ENCODE measurements around the gene SRR.

SRR gene

DNA sequence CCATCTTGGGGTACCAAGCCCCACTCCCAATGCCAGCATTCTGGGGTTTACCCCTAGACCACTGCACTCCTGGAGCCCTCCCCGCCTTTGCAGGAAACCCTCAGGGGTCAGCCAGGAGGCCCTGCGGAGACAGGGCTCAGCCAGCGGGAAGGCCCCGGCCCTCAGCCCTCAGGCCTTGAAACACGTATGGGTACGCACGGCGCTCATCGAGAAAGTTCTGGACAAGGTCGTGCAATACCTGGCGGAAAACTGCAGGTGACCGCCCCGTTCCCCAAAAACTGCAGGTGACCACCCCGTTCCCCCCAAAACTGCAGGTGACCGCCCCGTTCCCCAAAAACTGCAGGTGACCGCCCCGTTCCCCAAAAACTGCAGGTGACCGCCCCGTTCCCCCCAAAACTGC, 58.3 kb downstream of the SRR start:
- DNase-seq (ENCODE audit: low spot score) = no peak
- Histone ChIP-seq H3K14ac (ENCODE audit: low read length) (no peak overlapping the region), H3K4ac (ENCODE audit: low read length) (no peak overlapping the region), H3K27me3 (ENCODE audit: control insufficient read depth in 3 of 3, insufficient read depth in 3 of 3, low read depth in 1 of 3, low read length in 3 of 3) (no peaks in the 10 kb centered on the region), H3K9ac (ENCODE audit: low read depth, low read length, poor library complexity) (no peak overlapping the region), H3K27ac (replicated peaks; ENCODE audit: low read length) (no peak overlapping the region), H4K8ac (ENCODE audit: low read depth, low read length) (no peak overlapping the region), H3K36me3 (replicated peaks in 1 of 2; ENCODE audit: control insufficient read depth in 2 of 2, insufficient read depth in 2 of 2, low read length in 2 of 2) (peaks cover 39 to 64% of the 10 kb centered on the region in 2 donors), H3K4me2 (ENCODE audit: insufficient read depth, low read length, poor library complexity, severe bottlenecking) (no peak overlapping the region), H2BK5ac (ENCODE audit: low read length) (peak overlapping the region; percentile 30), H2BK12ac (ENCODE audit: low read length) (no peak overlapping the region), H2BK15ac (ENCODE audit: low read length) (no peak overlapping the region), H2BK120ac (ENCODE audit: low read depth, low read length) (no peak overlapping the region), H4K91ac (ENCODE audit: low read depth, low read length, poor library complexity) (no peak overlapping the region), H3K18ac (ENCODE audit: low read length) (no peak overlapping the region), H3K79me1 (ENCODE audit: low read depth, low read length) (peaks cover 4% of the 10 kb centered on the region), H3K9me3 (replicated peaks in 1 of 2; ENCODE audit: control insufficient read depth in 2 of 2, insufficient read depth in 1 of 2, low read depth in 1 of 2, low read length in 2 of 2) (peaks cover 0 to 4% of the 10 kb centered on the region in 2 donors), H3K23ac (ENCODE audit: low read depth, low read length, poor library complexity) (no peak overlapping the region), H3K4me1 (ENCODE audit: control insufficient read depth in 2 of 2, insufficient read depth in 1 of 2, low read depth in 1 of 2, low read length in 2 of 2) (no peaks in the 10 kb centered on the region), H2AFZ (ENCODE audit: low read length) (no peak overlapping the region), H3K4me3 (ENCODE audit: low read length in 2 of 2) (no peak overlapping the region), H2AK5ac (ENCODE audit: low read depth, low read length) (no peak overlapping the region)
- WGBS, 2 donors (ENCODE audit: extremely low coverage in 2 of 2, insufficient read length in 2 of 2, insufficient replicate concordance in 1 of 2) = no CpG with 5 or more reads among the region's 20 CpGs

- H3K9me3 ChIP-seq (replicated peaks in 1 of 2; ENCODE audit: control insufficient read depth in 2 of 2, insufficient read depth in 1 of 2, low read depth in 1 of 2, low read length in 2 of 2) = peaks cover 0 to 4% of the 10 kb centered on the region in 2 donors
- no peak overlapping the region for H2AFZ ChIP-seq (ENCODE audit: low read length)
- H3K4me1 ChIP-seq (ENCODE audit: control insufficient read depth in 2 of 2, insufficient read depth in 1 of 2, low read depth in 1 of 2, low read length in 2 of 2) = no peaks in the 10 kb centered on the region
- H3K4me2 ChIP-seq (ENCODE audit: insufficient read depth, low read length, poor library complexity, severe bottlenecking) = no peak overlapping the region
- H3K79me1 ChIP-seq (ENCODE audit: low read depth, low read length) = peaks cover 4% of the 10 kb centered on the region
- H2BK120ac ChIP-seq (ENCODE audit: low read depth, low read length) = no peak overlapping the region
- peaks cover 39 to 63% of the 10 kb centered on the region in 2 donors for H3K36me3 ChIP-seq (replicated peaks in 1 of 2; ENCODE audit: control insufficient read depth in 2 of 2, insufficient read depth in 2 of 2, low read length in 2 of 2)
- no peak overlapping the region for H2BK12ac ChIP-seq (ENCODE audit: low read length)
- H2BK5ac ChIP-seq (ENCODE audit: low read length) = peak overlapping the region; percentile 72
- H2AK5ac ChIP-seq (ENCODE audit: low read depth, low read length) = no peak overlapping the region
- no peaks in the 10 kb centered on the region for H3K27me3 ChIP-seq (ENCODE audit: control insufficient read depth in 3 of 3, insufficient read depth in 3 of 3, low read depth in 1 of 3, low read length in 3 of 3)
- no peak overlapping the region for H4K8ac ChIP-seq (ENCODE audit: low read depth, low read length)
- H3K9ac ChIP-seq (ENCODE audit: low read depth, low read length, poor library complexity) = no peak overlapping the region
- no peak overlapping the region for H3K14ac ChIP-seq (ENCODE audit: low read length)
- H3K23ac ChIP-seq (ENCODE audit: low read depth, low read length, poor library complexity) = no peak overlapping the region
- DNase-seq (ENCODE audit: low spot score) = no peak
- no peak overlapping the region for H4K91ac ChIP-seq (ENCODE audit: low read depth, low read length, poor library complexity)
- H3K4me3 ChIP-seq (ENCODE audit: low read length in 2 of 2) = peak overlapping the region in 1 of 2 donors; percentile 16
- no peak overlapping the region for H3K4ac ChIP-seq (ENCODE audit: low read length)
- WGBS, 2 donors (ENCODE audit: extremely low coverage in 2 of 2, insufficient read length in 2 of 2, insufficient replicate concordance in 1 of 2) = no CpG with 5 or more reads among the region's 19 CpGs
- H3K27ac ChIP-seq (replicated peaks; ENCODE audit: low read length) = no peak overlapping the region
- H3K18ac ChIP-seq (ENCODE audit: low read length) = no peak overlapping the region
- no peak overlapping the region for H2BK15ac ChIP-seq (ENCODE audit: low read length)
Observed at GRCh38 chr17:2362416-2362815, 58.7 kb downstream of the SRR start.

- no peak overlapping the region for H4K8ac ChIP-seq (ENCODE audit: low read depth, low read length)
- no peak overlapping the region for H3K27ac ChIP-seq (replicated peaks; ENCODE audit: low read length)
- H3K36me3 ChIP-seq (replicated peaks in 1 of 2; ENCODE audit: control insufficient read depth in 2 of 2, insufficient read depth in 2 of 2, low read length in 2 of 2) = peaks cover 42 to 61% of the 10 kb centered on the region in 2 donors
- peak overlapping the region in 1 of 2 donors; percentile 16 for H3K4me3 ChIP-seq (ENCODE audit: low read length in 2 of 2)
- no peak overlapping the region for H2BK15ac ChIP-seq (ENCODE audit: low read length)
- H2AFZ ChIP-seq (ENCODE audit: low read length) = no peak overlapping the region
- no peak overlapping the region for H3K14ac ChIP-seq (ENCODE audit: low read length)
- H3K79me1 ChIP-seq (ENCODE audit: low read depth, low read length) = peaks cover 3% of the 10 kb centered on the region
- no peak for DNase-seq (ENCODE audit: low spot score)
- H2BK5ac ChIP-seq (ENCODE audit: low read length) = peak overlapping the region; percentile 72
- no peak overlapping the region for H2AK5ac ChIP-seq (ENCODE audit: low read depth, low read length)
- no peak overlapping the region for H3K9ac ChIP-seq (ENCODE audit: low read depth, low read length, poor library complexity)
- no peak overlapping the region for H3K18ac ChIP-seq (ENCODE audit: low read length)
- H3K4me1 ChIP-seq (ENCODE audit: control insufficient read depth in 2 of 2, insufficient read depth in 1 of 2, low read depth in 1 of 2, low read length in 2 of 2) = no peaks in the 10 kb centered on the region
- peaks cover 0 to 4% of the 10 kb centered on the region in 2 donors for H3K9me3 ChIP-seq (replicated peaks in 1 of 2; ENCODE audit: control insufficient read depth in 2 of 2, insufficient read depth in 1 of 2, low read depth in 1 of 2, low read length in 2 of 2)
- H3K4me2 ChIP-seq (ENCODE audit: insufficient read depth, low read length, poor library complexity, severe bottlenecking) = no peak overlapping the region
- H2BK12ac ChIP-seq (ENCODE audit: low read length) = no peak overlapping the region
- no CpG with 5 or more reads among the region's 14 CpGs for WGBS, 2 donors (ENCODE audit: extremely low coverage in 2 of 2, insufficient read length in 2 of 2, insufficient replicate concordance in 1 of 2)
- no peak overlapping the region for H3K4ac ChIP-seq (ENCODE audit: low read length)
- H3K23ac ChIP-seq (ENCODE audit: low read depth, low read length, poor library complexity) = peak overlapping the region; percentile 71
- H2BK120ac ChIP-seq (ENCODE audit: low read depth, low read length) = no peak overlapping the region
- no peaks in the 10 kb centered on the region for H3K27me3 ChIP-seq (ENCODE audit: control insufficient read depth in 3 of 3, insufficient read depth in 3 of 3, low read depth in 1 of 3, low read length in 3 of 3)
- no peak overlapping the region for H4K91ac ChIP-seq (ENCODE audit: low read depth, low read length, poor library complexity)
Observed at GRCh38 chr17:2362881-2363280, 59.1 kb downstream of the SRR start.

- no peaks in the 10 kb centered on the region for H3K27me3 ChIP-seq (ENCODE audit: control insufficient read depth in 3 of 3, insufficient read depth in 3 of 3, low read depth in 1 of 3, low read length in 3 of 3)
- no peak overlapping the region for H2BK5ac ChIP-seq (ENCODE audit: low read length)
- H3K27ac ChIP-seq (replicated peaks; ENCODE audit: low read length) = no peak overlapping the region
- peak overlapping the region; percentile 70 for H3K9ac ChIP-seq (ENCODE audit: low read depth, low read length, poor library complexity)
- H4K91ac ChIP-seq (ENCODE audit: low read depth, low read length, poor library complexity) = no peak overlapping the region
- no CpG with 5 or more reads among the region's 21 CpGs for WGBS, 2 donors (ENCODE audit: extremely low coverage in 2 of 2, insufficient read length in 2 of 2, insufficient replicate concordance in 1 of 2)
- H3K36me3 ChIP-seq (replicated peaks in 1 of 2; ENCODE audit: control insufficient read depth in 2 of 2, insufficient read depth in 2 of 2, low read length in 2 of 2) = peaks cover 42 to 56% of the 10 kb centered on the region in 2 donors
- H3K18ac ChIP-seq (ENCODE audit: low read length) = no peak overlapping the region
- DNase-seq (ENCODE audit: low spot score) = no peak
- H3K14ac ChIP-seq (ENCODE audit: low read length) = no peak overlapping the region
- peaks cover 0 to 4% of the 10 kb centered on the region in 2 donors for H3K9me3 ChIP-seq (replicated peaks in 1 of 2; ENCODE audit: control insufficient read depth in 2 of 2, insufficient read depth in 1 of 2, low read depth in 1 of 2, low read length in 2 of 2)
- H2BK120ac ChIP-seq (ENCODE audit: low read depth, low read length) = no peak overlapping the region
- no peak overlapping the region for H3K4me3 ChIP-seq (ENCODE audit: low read length in 2 of 2)
- H2BK15ac ChIP-seq (ENCODE audit: low read length) = no peak overlapping the region
- no peak overlapping the region for H3K4me2 ChIP-seq (ENCODE audit: insufficient read depth, low read length, poor library complexity, severe bottlenecking)
- no peaks in the 10 kb centered on the region for H3K4me1 ChIP-seq (ENCODE audit: control insufficient read depth in 2 of 2, insufficient read depth in 1 of 2, low read depth in 1 of 2, low read length in 2 of 2)
- H3K4ac ChIP-seq (ENCODE audit: low read length) = no peak overlapping the region
- H2BK12ac ChIP-seq (ENCODE audit: low read length) = no peak overlapping the region
- no peak overlapping the region for H2AK5ac ChIP-seq (ENCODE audit: low read depth, low read length)
- peak overlapping the region; percentile 40 for H3K23ac ChIP-seq (ENCODE audit: low read depth, low read length, poor library complexity)
- no peak overlapping the region for H4K8ac ChIP-seq (ENCODE audit: low read depth, low read length)
- H3K79me1 ChIP-seq (ENCODE audit: low read depth, low read length) = peaks cover 2% of the 10 kb centered on the region
- no peak overlapping the region for H2AFZ ChIP-seq (ENCODE audit: low read length)
Observed at GRCh38 chr17:2363318-2363717, 59.6 kb downstream of the SRR start.

Data from neuronal stem cell (in vitro differentiated cells).